ENCODE results near the gene PDGFD.

GRCh38 chr11:103897160-103897936 lies 266.6 kb downstream of the PDGFD start:
- TF ChIP-seq SP1 (CRISPR knock-in tag; conservative IDR thresholded peaks at IDR 0.05) (no peak), ZNF263 (CRISPR knock-in tag; IDR thresholded peaks at IDR 0.05; ENCODE audit: low read depth) (no peak), CTCF (IDR thresholded peaks at IDR 0.05) (no peak), GTF2I (CRISPR knock-in tag; conservative IDR thresholded peaks at IDR 0.05) (no peak), IRF1 (CRISPR knock-in tag; IDR thresholded peaks at IDR 0.05) (no peak), CBFB (CRISPR knock-in tag; IDR thresholded peaks at IDR 0.05; ENCODE audit: low read depth) (no peak)

All from WTC11 (cell line).